HEK293 (cell line): Measurements from ENCODE around the gene ZNHIT2.

Experiments used
- BCL11A ChIP-seq: fragments of 450-650 bp; formaldehyde crosslinking; IDR thresholded peaks from 2 replicates; pipeline ENCODE4 v1.5.1; 2016; ENCODE audit warnings: low read depth, missing biosample characterization, missing genetic modification characterization
- KLF10 ChIP-seq: fragments of 450-650 bp; IDR thresholded peaks from 2 replicates; pipeline ENCODE4 v1.5.1; 2018; ENCODE audit warnings: missing biosample characterization, mild to moderate bottlenecking, missing genetic modification characterization
- REPIN1 ChIP-seq: fragments of 450-650 bp; formaldehyde crosslinking; IDR thresholded peaks from 2 replicates; pipeline ENCODE4 v1.5.1; 2017; ENCODE audit warnings: missing biosample characterization, missing genetic modification characterization, low read depth
- SCRT1 ChIP-seq: fragments of 450-650 bp; formaldehyde crosslinking; IDR thresholded peaks from 2 replicates; pipeline ENCODE4 v1.5.1; 2016; ENCODE audit warnings: missing biosample characterization, missing genetic modification characterization, borderline replicate concordance
- ZBTB21 ChIP-seq: fragments of 450-650 bp; formaldehyde crosslinking; IDR thresholded peaks from 2 replicates; pipeline ENCODE4 v1.5.1; 2017; ENCODE audit warnings: missing biosample characterization, missing genetic modification characterization
- ZBTB7A ChIP-seq: fragments of 450-650 bp; formaldehyde crosslinking; IDR thresholded peaks from 2 replicates; pipeline ENCODE4 v1.5.1; 2016; ENCODE audit warnings: low read depth, missing biosample characterization, missing genetic modification characterization
- ZNF19 ChIP-seq: fragments of 450-650 bp; formaldehyde crosslinking; IDR thresholded peaks from 2 replicates; pipeline ENCODE4; 2016; ENCODE audit warnings: missing biosample characterization, missing genetic modification characterization, low read depth
- ZNF24 ChIP-seq: fragments of 450-650 bp; formaldehyde crosslinking; IDR thresholded peaks from 2 replicates; pipeline ENCODE4 v1.5.1; 2016; ENCODE audit warnings: missing biosample characterization, missing genetic modification characterization
- ZNF335 ChIP-seq: fragments of 450-650 bp; formaldehyde crosslinking; conservative IDR thresholded peaks from 2 replicates; pipeline ENCODE4 v1.5.1; 2016; ENCODE audit warnings: missing biosample characterization, missing genetic modification characterization
- ZNF394 ChIP-seq: fragments of 450-650 bp; formaldehyde crosslinking; IDR thresholded peaks from 2 replicates; pipeline ENCODE4 v1.5.1; 2016; ENCODE audit warnings: missing biosample characterization, missing genetic modification characterization, mild to moderate bottlenecking, moderate library complexity, borderline replicate concordance
- ZNF610 ChIP-seq: fragments of 450-650 bp; formaldehyde crosslinking; IDR thresholded peaks from 2 replicates; pipeline ENCODE4 v1.5.1; 2016; ENCODE audit warnings: missing biosample characterization, missing genetic modification characterization, borderline replicate concordance
- ZNF621 ChIP-seq: fragments of 450-650 bp; formaldehyde crosslinking; IDR thresholded peaks from 2 replicates; pipeline ENCODE4 v1.5.1; 2017; ENCODE audit warnings: missing biosample characterization, missing genetic modification characterization
- ZNF626 ChIP-seq: fragments of 450-650 bp; sonication (Bioruptor Pico); formaldehyde crosslinking; IDR thresholded peaks from 2 replicates; pipeline ENCODE4 v1.5.1; 2018; ENCODE audit warnings: missing biosample characterization, missing genetic modification characterization, inconsistent platforms
- ZNF654 ChIP-seq: fragments of 450-650 bp; formaldehyde crosslinking; IDR thresholded peaks from 2 replicates; pipeline ENCODE4 v1.5.1; 2016; ENCODE audit warnings: low read depth, missing biosample characterization, missing genetic modification characterization
- ZNF664 ChIP-seq: fragments of 450-650 bp; formaldehyde crosslinking; IDR thresholded peaks from 2 replicates; pipeline ENCODE4 v1.5.1; 2016; ENCODE audit warnings: missing biosample characterization, missing genetic modification characterization
- ZNF76 ChIP-seq: fragments of 450-650 bp; formaldehyde crosslinking; IDR thresholded peaks from 2 replicates; pipeline ENCODE4; 2016; ENCODE audit warnings: low read depth, missing biosample characterization, missing genetic modification characterization, borderline replicate concordance
- TF ChIP-seq, protein P1 (sequence below): fragments of 450-650 bp; formaldehyde crosslinking; IDR thresholded peaks from 2 replicates; pipeline ENCODE4 v1.5.1; 2016; ENCODE audit warnings: missing biosample characterization, missing genetic modification characterization
- TF ChIP-seq, protein P2 (sequence below): fragments of 450-650 bp; formaldehyde crosslinking; IDR thresholded peaks from 2 replicates; pipeline ENCODE4 v1.5.1; 2016; ENCODE audit warnings: missing biosample characterization, missing genetic modification characterization
- TF ChIP-seq, protein P3 (sequence below): fragments of 450-650 bp; formaldehyde crosslinking; IDR thresholded peaks from 2 replicates; pipeline ENCODE4 v1.5.0; 2017; ENCODE audit warnings: missing biosample characterization, missing genetic modification characterization, borderline replicate concordance
- TF ChIP-seq, protein P4 (sequence below): fragments of 450-650 bp; formaldehyde crosslinking; IDR thresholded peaks from 2 replicates; pipeline ENCODE4 v1.5.1; 2016; ENCODE audit warnings: missing biosample characterization, missing genetic modification characterization, borderline replicate concordance
- TF ChIP-seq, protein P5 (sequence below): fragments of 450-650 bp; formaldehyde crosslinking; IDR thresholded peaks from 2 replicates; pipeline ENCODE4 v1.5.1; 2017; ENCODE audit warnings: missing biosample characterization, missing genetic modification characterization
- TF ChIP-seq, protein P6 (sequence below): fragments of 450-650 bp; formaldehyde crosslinking; IDR thresholded peaks from 2 replicates; pipeline ENCODE4 v1.5.1; 2017; ENCODE audit warnings: missing biosample characterization, missing genetic modification characterization

Gene ZNHIT2

DNA sequence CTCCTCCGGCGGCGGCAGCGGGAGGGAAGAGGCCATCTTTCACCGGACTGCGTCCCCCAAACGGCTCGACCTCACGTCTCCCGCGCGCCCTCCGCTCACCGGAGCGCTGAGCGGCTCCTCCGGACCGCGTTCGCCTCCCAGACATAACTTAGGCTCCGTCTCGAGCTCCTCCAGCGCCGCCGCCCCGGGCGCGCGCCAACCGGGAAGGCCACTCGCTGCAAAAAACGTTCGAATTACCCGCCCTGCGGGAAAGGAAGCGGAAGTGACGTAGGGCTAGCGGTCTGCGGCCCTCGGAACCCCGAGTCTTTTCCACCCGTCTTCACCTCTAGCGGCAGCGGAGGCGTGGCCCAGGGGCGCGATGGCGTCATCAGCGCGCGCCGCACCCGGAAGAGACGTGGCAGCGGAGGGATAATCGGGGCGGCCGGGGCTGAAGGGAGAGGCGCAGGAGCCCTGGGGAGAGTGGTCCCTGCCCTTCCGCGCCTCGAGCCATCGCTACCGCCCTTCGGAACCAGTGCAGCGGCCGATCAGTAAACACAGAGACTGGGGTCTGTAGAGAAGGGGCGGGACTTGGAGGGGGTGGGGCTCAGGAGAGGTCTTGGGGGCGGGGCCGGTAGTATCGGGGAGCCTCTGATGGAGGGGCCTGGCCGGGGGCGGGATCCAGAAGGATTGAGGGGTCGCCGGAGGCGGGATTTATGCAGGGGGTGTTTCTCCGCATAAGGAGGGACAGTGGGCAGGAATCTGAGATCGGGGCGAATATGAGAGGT is 33.5 kb downstream of the ZNHIT2 start, which contains the start of the genes CDCA5 and ZFPL1 (continued):
- TF ChIP-seq SCRT1 (tag by site-specific recombination) (no peak), ZNF76 (tag by site-specific recombination) (peak; percentile 85), ZNF19 (tag by site-specific recombination) (no peak), ZNF335 (tag by site-specific recombination) (peak; percentile 65), ZNF621 (tag by site-specific recombination) (no peak), ZNF664 (tag by site-specific recombination) (no peak), KLF10 (peak; percentile 89), REPIN1 (tag by site-specific recombination) (no peak), ZBTB21 (tag by site-specific recombination) (peak; percentile 87), BCL11A (no peak), ZNF610 (no peak), ZNF394 (tag by site-specific recombination) (peak; percentile 19; the same call in 1 of the 2 replicates), ZNF24 (no peak), ZNF654 (tag by site-specific recombination) (no peak), ZNF626 (no peak), ZBTB7A (tag by site-specific recombination) (0 out of 2 replicates have a peak, but pooled peaks have one; percentile 12)
- TF ChIP-seq, protein P1, sequence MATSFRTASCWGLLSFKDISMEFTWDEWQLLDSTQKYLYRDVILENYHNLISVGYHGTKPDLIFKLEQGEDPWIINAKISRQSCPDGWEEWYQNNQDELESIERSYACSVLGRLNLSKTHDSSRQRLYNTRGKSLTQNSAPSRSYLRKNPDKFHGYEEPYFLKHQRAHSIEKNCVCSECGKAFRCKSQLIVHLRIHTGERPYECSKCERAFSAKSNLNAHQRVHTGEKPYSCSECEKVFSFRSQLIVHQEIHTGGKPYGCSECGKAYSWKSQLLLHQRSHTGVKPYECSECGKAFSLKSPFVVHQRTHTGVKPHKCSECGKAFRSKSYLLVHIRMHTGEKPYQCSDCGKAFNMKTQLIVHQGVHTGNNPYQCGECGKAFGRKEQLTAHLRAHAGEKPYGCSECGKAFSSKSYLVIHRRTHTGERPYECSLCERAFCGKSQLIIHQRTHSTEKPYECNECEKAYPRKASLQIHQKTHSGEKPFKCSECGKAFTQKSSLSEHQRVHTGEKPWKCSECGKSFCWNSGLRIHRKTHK, result no peak
- TF ChIP-seq, protein P2, sequence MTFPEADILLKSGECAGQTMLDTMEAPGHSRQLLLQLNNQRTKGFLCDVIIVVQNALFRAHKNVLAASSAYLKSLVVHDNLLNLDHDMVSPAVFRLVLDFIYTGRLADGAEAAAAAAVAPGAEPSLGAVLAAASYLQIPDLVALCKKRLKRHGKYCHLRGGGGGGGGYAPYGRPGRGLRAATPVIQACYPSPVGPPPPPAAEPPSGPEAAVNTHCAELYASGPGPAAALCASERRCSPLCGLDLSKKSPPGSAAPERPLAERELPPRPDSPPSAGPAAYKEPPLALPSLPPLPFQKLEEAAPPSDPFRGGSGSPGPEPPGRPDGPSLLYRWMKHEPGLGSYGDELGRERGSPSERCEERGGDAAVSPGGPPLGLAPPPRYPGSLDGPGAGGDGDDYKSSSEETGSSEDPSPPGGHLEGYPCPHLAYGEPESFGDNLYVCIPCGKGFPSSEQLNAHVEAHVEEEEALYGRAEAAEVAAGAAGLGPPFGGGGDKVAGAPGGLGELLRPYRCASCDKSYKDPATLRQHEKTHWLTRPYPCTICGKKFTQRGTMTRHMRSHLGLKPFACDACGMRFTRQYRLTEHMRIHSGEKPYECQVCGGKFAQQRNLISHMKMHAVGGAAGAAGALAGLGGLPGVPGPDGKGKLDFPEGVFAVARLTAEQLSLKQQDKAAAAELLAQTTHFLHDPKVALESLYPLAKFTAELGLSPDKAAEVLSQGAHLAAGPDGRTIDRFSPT (tag by site-specific recombination), result no peak
- TF ChIP-seq, protein P3, sequence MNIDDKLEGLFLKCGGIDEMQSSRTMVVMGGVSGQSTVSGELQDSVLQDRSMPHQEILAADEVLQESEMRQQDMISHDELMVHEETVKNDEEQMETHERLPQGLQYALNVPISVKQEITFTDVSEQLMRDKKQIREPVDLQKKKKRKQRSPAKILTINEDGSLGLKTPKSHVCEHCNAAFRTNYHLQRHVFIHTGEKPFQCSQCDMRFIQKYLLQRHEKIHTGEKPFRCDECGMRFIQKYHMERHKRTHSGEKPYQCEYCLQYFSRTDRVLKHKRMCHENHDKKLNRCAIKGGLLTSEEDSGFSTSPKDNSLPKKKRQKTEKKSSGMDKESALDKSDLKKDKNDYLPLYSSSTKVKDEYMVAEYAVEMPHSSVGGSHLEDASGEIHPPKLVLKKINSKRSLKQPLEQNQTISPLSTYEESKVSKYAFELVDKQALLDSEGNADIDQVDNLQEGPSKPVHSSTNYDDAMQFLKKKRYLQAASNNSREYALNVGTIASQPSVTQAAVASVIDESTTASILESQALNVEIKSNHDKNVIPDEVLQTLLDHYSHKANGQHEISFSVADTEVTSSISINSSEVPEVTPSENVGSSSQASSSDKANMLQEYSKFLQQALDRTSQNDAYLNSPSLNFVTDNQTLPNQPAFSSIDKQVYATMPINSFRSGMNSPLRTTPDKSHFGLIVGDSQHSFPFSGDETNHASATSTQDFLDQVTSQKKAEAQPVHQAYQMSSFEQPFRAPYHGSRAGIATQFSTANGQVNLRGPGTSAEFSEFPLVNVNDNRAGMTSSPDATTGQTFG (tag by site-specific recombination), result no peak
- TF ChIP-seq, protein P4, sequence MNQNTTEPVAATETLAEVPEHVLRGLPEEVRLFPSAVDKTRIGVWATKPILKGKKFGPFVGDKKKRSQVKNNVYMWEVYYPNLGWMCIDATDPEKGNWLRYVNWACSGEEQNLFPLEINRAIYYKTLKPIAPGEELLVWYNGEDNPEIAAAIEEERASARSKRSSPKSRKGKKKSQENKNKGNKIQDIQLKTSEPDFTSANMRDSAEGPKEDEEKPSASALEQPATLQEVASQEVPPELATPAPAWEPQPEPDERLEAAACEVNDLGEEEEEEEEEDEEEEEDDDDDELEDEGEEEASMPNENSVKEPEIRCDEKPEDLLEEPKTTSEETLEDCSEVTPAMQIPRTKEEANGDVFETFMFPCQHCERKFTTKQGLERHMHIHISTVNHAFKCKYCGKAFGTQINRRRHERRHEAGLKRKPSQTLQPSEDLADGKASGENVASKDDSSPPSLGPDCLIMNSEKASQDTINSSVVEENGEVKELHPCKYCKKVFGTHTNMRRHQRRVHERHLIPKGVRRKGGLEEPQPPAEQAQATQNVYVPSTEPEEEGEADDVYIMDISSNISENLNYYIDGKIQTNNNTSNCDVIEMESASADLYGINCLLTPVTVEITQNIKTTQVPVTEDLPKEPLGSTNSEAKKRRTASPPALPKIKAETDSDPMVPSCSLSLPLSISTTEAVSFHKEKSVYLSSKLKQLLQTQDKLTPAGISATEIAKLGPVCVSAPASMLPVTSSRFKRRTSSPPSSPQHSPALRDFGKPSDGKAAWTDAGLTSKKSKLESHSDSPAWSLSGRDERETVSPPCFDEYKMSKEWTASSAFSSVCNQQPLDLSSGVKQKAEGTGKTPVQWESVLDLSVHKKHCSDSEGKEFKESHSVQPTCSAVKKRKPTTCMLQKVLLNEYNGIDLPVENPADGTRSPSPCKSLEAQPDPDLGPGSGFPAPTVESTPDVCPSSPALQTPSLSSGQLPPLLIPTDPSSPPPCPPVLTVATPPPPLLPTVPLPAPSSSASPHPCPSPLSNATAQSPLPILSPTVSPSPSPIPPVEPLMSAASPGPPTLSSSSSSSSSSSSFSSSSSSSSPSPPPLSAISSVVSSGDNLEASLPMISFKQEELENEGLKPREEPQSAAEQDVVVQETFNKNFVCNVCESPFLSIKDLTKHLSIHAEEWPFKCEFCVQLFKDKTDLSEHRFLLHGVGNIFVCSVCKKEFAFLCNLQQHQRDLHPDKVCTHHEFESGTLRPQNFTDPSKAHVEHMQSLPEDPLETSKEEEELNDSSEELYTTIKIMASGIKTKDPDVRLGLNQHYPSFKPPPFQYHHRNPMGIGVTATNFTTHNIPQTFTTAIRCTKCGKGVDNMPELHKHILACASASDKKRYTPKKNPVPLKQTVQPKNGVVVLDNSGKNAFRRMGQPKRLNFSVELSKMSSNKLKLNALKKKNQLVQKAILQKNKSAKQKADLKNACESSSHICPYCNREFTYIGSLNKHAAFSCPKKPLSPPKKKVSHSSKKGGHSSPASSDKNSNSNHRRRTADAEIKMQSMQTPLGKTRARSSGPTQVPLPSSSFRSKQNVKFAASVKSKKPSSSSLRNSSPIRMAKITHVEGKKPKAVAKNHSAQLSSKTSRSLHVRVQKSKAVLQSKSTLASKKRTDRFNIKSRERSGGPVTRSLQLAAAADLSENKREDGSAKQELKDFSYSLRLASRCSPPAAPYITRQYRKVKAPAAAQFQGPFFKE, result no peak
- TF ChIP-seq, protein P5, sequence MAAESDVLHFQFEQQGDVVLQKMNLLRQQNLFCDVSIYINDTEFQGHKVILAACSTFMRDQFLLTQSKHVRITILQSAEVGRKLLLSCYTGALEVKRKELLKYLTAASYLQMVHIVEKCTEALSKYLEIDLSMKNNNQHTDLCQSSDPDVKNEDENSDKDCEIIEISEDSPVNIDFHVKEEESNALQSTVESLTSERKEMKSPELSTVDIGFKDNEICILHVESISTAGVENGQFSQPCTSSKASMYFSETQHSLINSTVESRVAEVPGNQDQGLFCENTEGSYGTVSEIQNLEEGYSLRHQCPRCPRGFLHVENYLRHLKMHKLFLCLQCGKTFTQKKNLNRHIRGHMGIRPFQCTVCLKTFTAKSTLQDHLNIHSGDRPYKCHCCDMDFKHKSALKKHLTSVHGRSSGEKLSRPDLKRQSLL, result no peak
- TF ChIP-seq, protein P6, sequence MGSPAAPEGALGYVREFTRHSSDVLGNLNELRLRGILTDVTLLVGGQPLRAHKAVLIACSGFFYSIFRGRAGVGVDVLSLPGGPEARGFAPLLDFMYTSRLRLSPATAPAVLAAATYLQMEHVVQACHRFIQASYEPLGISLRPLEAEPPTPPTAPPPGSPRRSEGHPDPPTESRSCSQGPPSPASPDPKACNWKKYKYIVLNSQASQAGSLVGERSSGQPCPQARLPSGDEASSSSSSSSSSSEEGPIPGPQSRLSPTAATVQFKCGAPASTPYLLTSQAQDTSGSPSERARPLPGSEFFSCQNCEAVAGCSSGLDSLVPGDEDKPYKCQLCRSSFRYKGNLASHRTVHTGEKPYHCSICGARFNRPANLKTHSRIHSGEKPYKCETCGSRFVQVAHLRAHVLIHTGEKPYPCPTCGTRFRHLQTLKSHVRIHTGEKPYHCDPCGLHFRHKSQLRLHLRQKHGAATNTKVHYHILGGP (tag by site-specific recombination), result no peak
